ENCODE measurements around the gene TGIF2.

GRCh38 chr20:36624068-36624943, 50.9 kb downstream of the TGIF2 start:
- TF ChIP-seq CTCF (IDR thresholded peaks at IDR 0.05) (no peak), POLR2A (IDR thresholded peaks at IDR 0.05) (no peak)

Measured in lower leg skin (tissue), 3 donors.